ENCODE measurements around the gene NIM1K.
A peak's percentile ranks its signal among the peaks of the same experiment; 100 is the strongest.

- TF ChIP-seq GABPA (IDR thresholded peaks at IDR 0.05; ENCODE audit: low read depth): no peak
- peak in 1 of 3 experiments; percentile 32; a peak in 2 of 6 replicates for TF ChIP-seq CTCF (IDR thresholded peaks at IDR 0.05 in 2 of 3, conservative IDR thresholded peaks at IDR 0.05 in 1 of 3; ENCODE audit: control insufficient read depth in 2 of 3, extremely low read depth in 1 of 3, insufficient read depth in 1 of 3, low read depth in 3 of 3, low read length in 3 of 3)
- TF ChIP-seq REST (IDR thresholded peaks at IDR 0.05; ENCODE audit: low read depth, low read length): no peak
- TF ChIP-seq ETV6 (conservative IDR thresholded peaks at IDR 0.05 in 1 of 2, IDR thresholded peaks at IDR 0.05 in 1 of 2; ENCODE audit: borderline replicate concordance in 1 of 2, low read depth in 1 of 2): no peak
- TF ChIP-seq ATF2 (IDR thresholded peaks at IDR 0.05; ENCODE audit: low read length): no peak
- TF ChIP-seq MAX (IDR thresholded peaks at IDR 0.05; ENCODE audit: low read depth, low read length): no peak
- no peak for TF ChIP-seq ZNF687 (IDR thresholded peaks at IDR 0.05)
- TF ChIP-seq SMC3 (IDR thresholded peaks at IDR 0.05; ENCODE audit: borderline replicate concordance, low read length): peak; percentile 19; the same call in 1 of the 2 replicates
- no peak for TF ChIP-seq EGR1 (IDR thresholded peaks at IDR 0.05; ENCODE audit: borderline replicate concordance in 1 of 2, low read depth in 2 of 2, low read length in 2 of 2)
- no peak for TF ChIP-seq BHLHE40 (IDR thresholded peaks at IDR 0.05; ENCODE audit: borderline replicate concordance in 1 of 2, low read depth in 2 of 2, low read length in 1 of 2)
- no peak for TF ChIP-seq CHD2 (IDR thresholded peaks at IDR 0.05; ENCODE audit: borderline replicate concordance, low read depth, low read length)
- no peak for TF ChIP-seq SP1 (IDR thresholded peaks at IDR 0.05; ENCODE audit: low read depth, low read length)
Observed at GRCh38 chr5:43231977-43232376, 40.0 kb downstream of the NIM1K start.
